ENCODE results near the gene NES.

GRCh38 chr1:156677616-156678596 lies 699 bp upstream of the NES start:
- TF ChIP-seq RXRA (IDR thresholded peaks at IDR 0.05; ENCODE audit: borderline replicate concordance, low read depth) (no peak), CTCF (IDR thresholded peaks at IDR 0.05) (peak; percentile 97), SMC3 (IDR thresholded peaks at IDR 0.05; ENCODE audit: low read depth, low read length) (peak; percentile 98), FOXM1 (IDR thresholded peaks at IDR 0.05; ENCODE audit: low read depth) (no peak), RCOR1 (IDR thresholded peaks at IDR 0.05; ENCODE audit: low read length) (peak; percentile 64; the same call in 1 of the 2 replicates)

Data from SK-N-SH (cell line).